GM12873 (cell line): Measurements from ENCODE around the gene EML3.

Experiments
- CTCF ChIP-seq: IDR thresholded peaks from 2 replicates; pipeline ENCODE4 v1.5.1; 2012; ENCODE audit warnings: low read depth, mild to moderate bottlenecking, moderate library complexity, low read length, control low read depth; ENCODE audit not compliant: insufficient read depth; ENCODE audit errors: missing control alignments

EML3 gene

DNA sequence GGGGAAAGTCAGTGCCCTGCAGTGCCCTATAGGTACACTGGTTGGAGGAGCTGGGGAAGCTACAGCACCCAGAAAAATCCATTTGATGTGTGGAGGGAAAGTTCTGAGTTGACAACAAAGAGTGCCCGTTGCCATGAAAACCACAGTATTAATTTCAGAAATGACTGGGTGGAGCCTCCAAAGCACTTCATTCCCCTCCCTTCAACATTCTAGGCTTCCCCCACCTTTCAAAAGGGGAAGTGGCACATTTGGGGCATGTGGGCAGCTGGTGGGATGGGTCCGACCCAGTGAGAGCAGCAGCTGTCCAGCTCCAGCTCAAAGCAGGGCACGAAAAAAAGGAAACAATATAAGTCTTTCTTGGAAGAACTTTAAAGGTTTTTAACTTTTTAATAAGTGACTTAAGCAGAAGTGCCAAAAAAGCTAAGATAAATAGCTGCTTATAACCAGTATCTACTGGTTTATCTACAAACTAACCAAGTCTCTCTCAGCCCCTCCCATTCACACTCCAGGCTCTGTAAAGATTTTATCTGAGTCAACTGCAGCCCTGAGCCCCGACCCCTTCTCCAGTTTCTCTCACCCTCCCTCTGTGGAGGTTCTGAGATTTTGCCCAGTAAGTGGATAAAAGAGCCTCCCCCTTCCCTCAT, 57.0 kb downstream of the EML3 start:
- TF ChIP-seq CTCF, result no peak

GRCh38 chr11:62554387-62555167, 58.0 kb downstream of the EML3 start:
- no peak for TF ChIP-seq CTCF

DNA sequence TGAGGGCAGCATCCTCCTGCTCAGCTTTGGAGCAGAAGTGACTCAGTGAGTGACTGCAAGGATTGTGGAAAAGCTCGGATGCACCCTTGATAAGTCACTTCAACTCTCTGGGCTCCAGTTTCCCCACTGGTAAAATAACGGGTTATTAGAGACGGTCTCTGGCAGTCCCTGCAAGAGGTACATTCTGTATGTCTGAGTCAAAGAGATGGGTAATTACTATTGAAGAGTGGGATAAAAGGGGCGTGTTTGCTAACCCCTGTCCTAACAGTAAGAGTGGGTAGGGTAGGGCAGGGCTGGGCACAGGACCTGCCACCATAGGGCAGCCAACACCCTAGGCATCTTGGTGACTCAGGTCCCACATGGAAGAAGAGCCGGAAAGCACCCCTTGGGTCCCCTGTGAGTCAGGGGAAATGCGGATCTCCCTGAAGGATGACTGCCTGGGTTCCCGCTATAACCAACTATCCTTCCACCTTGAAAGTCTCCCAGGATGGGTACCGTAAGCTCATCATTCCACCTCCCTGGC, 58.7 kb downstream of the EML3 start:
- no peak for TF ChIP-seq CTCF

DNA sequence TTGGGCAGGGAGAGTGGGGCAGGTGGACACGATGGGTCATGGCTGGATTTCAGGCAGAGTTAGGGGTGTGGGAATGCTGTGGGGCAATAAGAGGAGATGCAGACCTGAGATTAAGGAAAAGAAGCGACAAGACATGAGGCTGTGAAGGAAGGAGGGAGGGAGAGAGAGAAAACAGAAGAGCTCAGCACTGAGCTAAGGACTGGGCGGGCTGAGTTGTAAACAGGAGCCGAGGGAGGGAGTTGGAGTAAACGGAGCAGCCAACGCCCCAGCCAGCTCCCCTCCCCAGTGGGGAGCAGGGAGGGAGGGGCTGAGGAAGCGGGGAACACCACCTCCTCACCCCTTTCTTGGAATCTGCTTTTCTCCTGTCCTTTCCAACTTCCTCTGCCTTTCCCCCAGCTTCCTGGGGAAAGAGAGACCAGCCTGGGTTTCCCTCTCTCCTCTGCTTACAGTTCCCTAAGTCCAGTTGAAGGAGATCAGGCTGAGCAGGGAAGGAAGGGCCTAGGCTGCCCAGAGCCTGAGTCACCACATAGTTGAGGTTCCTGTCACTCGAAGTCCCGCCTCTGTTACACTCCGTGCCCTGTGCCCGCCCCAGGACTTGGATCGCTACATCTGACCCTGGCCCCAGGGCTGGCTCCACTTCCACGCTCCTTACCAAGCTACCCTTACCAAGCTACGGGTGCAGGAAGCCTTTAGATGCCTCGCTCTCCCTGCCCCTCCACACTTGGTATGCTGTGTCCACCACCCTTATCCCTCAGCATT, 59.3 kb downstream of the EML3 start:
- no peak for TF ChIP-seq CTCF

GRCh38 chr11:62552485-62553079, 60.0 kb downstream of the EML3 start:
- TF ChIP-seq CTCF, result no peak
